HepG2 (cell line): Measurements from ENCODE around the gene ZBTB7B. TPM values are rescaled to one million over a fixed set of nuclear protein-coding genes. Genes with fewer than 3 reads are reported as not detected.
A peak's percentile ranks its signal among the peaks of the same experiment; 100 is the strongest.

ENCODE experiments used
- ATF7-NPFF ChIP-seq: sonication (generic); formaldehyde crosslinking; IDR thresholded peaks from 2 replicates; pipeline ENCODE4 v1.8.1; 2023; ENCODE audit warnings: mild to moderate bottlenecking, low read depth, missing genetic modification reagents, moderate library complexity
- CSRNP2 ChIP-seq: sonication (generic); formaldehyde crosslinking; conservative IDR thresholded peaks from 2 replicates; pipeline ENCODE4 v1.8.0; 2022; ENCODE audit warnings: low read depth, missing genetic modification reagents
- ELF1 ChIP-seq: sonication (generic); formaldehyde crosslinking; IDR thresholded peaks from 2 replicates; pipeline ENCODE4 v1.4.0; 2020; ENCODE audit warnings: missing genetic modification reagents
- GFI1 ChIP-seq: sonication (generic); formaldehyde crosslinking; IDR thresholded peaks from 2 replicates; pipeline ENCODE4 v1.5.0; 2020; ENCODE audit warnings: missing genetic modification reagents, mild to moderate bottlenecking, borderline replicate concordance
- MAFG ChIP-seq: sonication (generic); formaldehyde crosslinking; IDR thresholded peaks from 2 replicates; pipeline ENCODE4 v1.5.1; 2020; ENCODE audit warnings: mild to moderate bottlenecking, missing genetic modification reagents
- MEIS1 ChIP-seq: sonication (generic); formaldehyde crosslinking; IDR thresholded peaks from 2 replicates; pipeline ENCODE4 v1.9.0; 2021; ENCODE audit warnings: mild to moderate bottlenecking, missing genetic modification reagents, moderate library complexity, borderline replicate concordance
- MIER3 ChIP-seq: IDR thresholded peaks from 2 replicates; pipeline ENCODE4 v1.6.1; 2016; ENCODE audit warnings: missing compliant biosample characterization, borderline replicate concordance
- MTA3 ChIP-seq: sonication (generic); formaldehyde crosslinking; IDR thresholded peaks from 2 replicates; pipeline ENCODE4 v1.4.0; 2020; ENCODE audit warnings: missing genetic modification reagents
- NFKB2 ChIP-seq: sonication (generic); formaldehyde crosslinking; IDR thresholded peaks from 2 replicates; pipeline ENCODE4 v1.4.0; 2020; ENCODE audit warnings: missing genetic modification reagents, borderline replicate concordance
- PTBP1 ChIP-seq: fragments of 200-400 bp; formaldehyde crosslinking; IDR thresholded peaks from 2 replicates; pipeline ENCODE4 v1.6.1; 2018; ENCODE audit warnings: low read length, low read depth; ENCODE audit not compliant: poor library complexity, severe bottlenecking
- SRSF4 ChIP-seq: fragments of 200-400 bp; formaldehyde crosslinking; IDR thresholded peaks from one replicate; pipeline ENCODE4 v1.6.1; 2018; ENCODE audit warnings: mild to moderate bottlenecking, low read depth, low read length, moderate library complexity; ENCODE audit not compliant: poor library complexity, severe bottlenecking
- STAG1 ChIP-seq: sonication (generic); formaldehyde crosslinking; IDR thresholded peaks from 2 replicates; pipeline ENCODE4 v1.4.0; 2020; ENCODE audit warnings: missing genetic modification reagents
- ZNF205 ChIP-seq: IDR thresholded peaks from 2 replicates; pipeline ENCODE4 v1.6.1; 2018; ENCODE audit warnings: missing biosample characterization, missing genetic modification reagents
- ZNF251 ChIP-seq: sonication (generic); formaldehyde crosslinking; IDR thresholded peaks from 2 replicates; pipeline ENCODE4 v1.9.0; 2021; ENCODE audit warnings: mild to moderate bottlenecking, missing genetic modification reagents
- ZNF317 ChIP-seq: sonication (generic); formaldehyde crosslinking; IDR thresholded peaks from 2 replicates; pipeline ENCODE4 v1.5.0; 2020; ENCODE audit warnings: mild to moderate bottlenecking, missing genetic modification reagents
- ZNF331 ChIP-seq: sonication (generic); formaldehyde crosslinking; IDR thresholded peaks from 2 replicates; pipeline ENCODE4 v1.4.0; 2020; ENCODE audit warnings: missing genetic modification reagents
- ZNF343 ChIP-seq: sonication (generic); formaldehyde crosslinking; IDR thresholded peaks from 2 replicates; pipeline ENCODE4 v1.4.0; 2020; ENCODE audit warnings: mild to moderate bottlenecking, missing genetic modification reagents
- ZNF501 ChIP-seq: sonication (generic); formaldehyde crosslinking; IDR thresholded peaks from 2 replicates; pipeline ENCODE4 v1.5.1; 2020; ENCODE audit warnings: mild to moderate bottlenecking, moderate library complexity, missing genetic modification reagents
- ZNF546 ChIP-seq: sonication (generic); formaldehyde crosslinking; conservative IDR thresholded peaks from 2 replicates; pipeline ENCODE4 v1.8.1; 2023; ENCODE audit warnings: mild to moderate bottlenecking, missing genetic modification reagents
- ZNF746 ChIP-seq: sonication (generic); formaldehyde crosslinking; IDR thresholded peaks from 2 replicates; pipeline ENCODE4 v1.8.0; 2022; ENCODE audit warnings: mild to moderate bottlenecking, missing genetic modification reagents
- ZNF780A ChIP-seq: sonication (generic); formaldehyde crosslinking; IDR thresholded peaks from 2 replicates; pipeline ENCODE4 v1.8.0; 2022; ENCODE audit warnings: mild to moderate bottlenecking, missing genetic modification reagents, moderate library complexity
- ZNF792 ChIP-seq: IDR thresholded peaks from 2 replicates; pipeline ENCODE4 v1.6.1; 2016
- ZSCAN31 ChIP-seq: sonication (generic); formaldehyde crosslinking; IDR thresholded peaks from 2 replicates; pipeline ENCODE4 v1.5.0; 2020; ENCODE audit warnings: low read depth, mild to moderate bottlenecking, missing genetic modification reagents
- polyA plus RNA-seq, 8 experiments: library from polyadenylated mRNA; depleted of rRNA in 3 of 8; stranded (reverse) in 7 of 8; unstranded in 1 of 8; fragments of >200 nt; fragmentation: Illumina TruSeq in 4 of 8; extraction: Trizol in 4 of 8; gene quantifications; 2 replicates each; pipeline versions ENCODE4 v1.2.1 to v1.2.3, GENCODE V29; 2011 to 2016; ENCODE audit warnings: low read depth in 4 of 8, missing spikeins in 1 of 8, mixed read lengths in 1 of 8; ENCODE audit not compliant: insufficient read depth in 1 of 8
- total RNA-seq, 5 experiments: library from RNA; depleted of rRNA; stranded (reverse); fragments of >200 nt; fragmentation: Illumina TruSeq; extraction: Trizol; gene quantifications; 2 replicates each; pipeline ENCODE4 v1.2.3, GENCODE V29; 2016; ENCODE audit warnings: low read depth in 1 of 5
- TF ChIP-seq, protein P1 (sequence below): sonication (generic); formaldehyde crosslinking; IDR thresholded peaks from 2 replicates; pipeline ENCODE4 v1.4.0; 2020; ENCODE audit warnings: mild to moderate bottlenecking, missing genetic modification reagents
- TF ChIP-seq, protein P2 (sequence below): sonication (generic); formaldehyde crosslinking; IDR thresholded peaks from 2 replicates; pipeline ENCODE4 v1.4.0; 2020; ENCODE audit warnings: missing genetic modification reagents

Gene ZBTB7B
- total and polyA plus RNA-seq, 2 of the 13 experiments (the other 11 are each of a cell fraction or from before 2014, with no cell fraction given) = 15.5 to 17.5 TPM

DNA sequence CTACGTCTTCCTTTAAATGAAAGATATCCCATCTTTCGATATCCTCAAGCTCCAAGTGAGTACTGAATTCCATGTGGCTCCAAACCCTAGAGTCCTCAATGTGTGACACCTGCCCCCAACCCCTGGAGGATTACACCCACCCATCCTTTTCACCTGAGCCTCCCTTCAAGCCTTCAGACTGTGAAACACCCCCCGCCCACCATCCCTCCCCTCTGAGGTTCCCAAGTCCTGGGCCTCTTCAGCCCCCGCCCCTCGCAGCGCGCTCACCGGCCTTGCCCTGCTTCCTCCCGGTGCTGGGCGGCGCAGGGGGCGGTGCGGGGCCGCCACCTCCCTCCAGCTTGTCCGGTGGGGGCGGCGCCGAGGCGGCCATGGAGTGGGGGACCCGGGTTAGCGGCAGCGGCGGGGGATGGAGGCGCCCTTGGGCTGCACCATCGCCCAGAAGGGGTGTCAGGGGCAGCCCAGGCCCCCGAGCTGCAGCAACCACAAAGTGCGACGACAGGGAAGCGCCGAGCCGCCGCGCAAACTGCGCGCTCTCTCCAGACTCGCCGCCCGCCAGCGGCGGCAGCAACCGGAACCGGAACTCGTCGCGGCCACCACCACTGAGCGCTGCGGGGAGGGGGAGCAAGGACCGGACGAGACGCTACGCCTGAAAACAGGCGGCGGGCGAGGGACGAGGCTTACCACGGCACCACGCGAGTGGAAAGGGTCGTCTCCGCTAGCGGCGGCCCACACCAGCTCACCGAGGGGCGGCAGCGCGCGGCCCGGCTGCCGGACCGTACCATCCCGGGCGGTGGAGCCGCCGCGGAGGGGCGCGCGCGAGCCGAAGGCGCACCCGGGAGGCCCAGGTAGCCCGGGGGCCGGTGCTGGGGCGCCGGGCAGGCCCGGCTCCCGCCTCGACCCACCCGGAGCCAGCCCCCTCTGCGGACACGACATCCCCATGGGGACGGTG is 41.1 kb upstream of the ZBTB7B start, which contains the start of gene PYGO2 (continued):
- TF ChIP-seq, protein P1, sequence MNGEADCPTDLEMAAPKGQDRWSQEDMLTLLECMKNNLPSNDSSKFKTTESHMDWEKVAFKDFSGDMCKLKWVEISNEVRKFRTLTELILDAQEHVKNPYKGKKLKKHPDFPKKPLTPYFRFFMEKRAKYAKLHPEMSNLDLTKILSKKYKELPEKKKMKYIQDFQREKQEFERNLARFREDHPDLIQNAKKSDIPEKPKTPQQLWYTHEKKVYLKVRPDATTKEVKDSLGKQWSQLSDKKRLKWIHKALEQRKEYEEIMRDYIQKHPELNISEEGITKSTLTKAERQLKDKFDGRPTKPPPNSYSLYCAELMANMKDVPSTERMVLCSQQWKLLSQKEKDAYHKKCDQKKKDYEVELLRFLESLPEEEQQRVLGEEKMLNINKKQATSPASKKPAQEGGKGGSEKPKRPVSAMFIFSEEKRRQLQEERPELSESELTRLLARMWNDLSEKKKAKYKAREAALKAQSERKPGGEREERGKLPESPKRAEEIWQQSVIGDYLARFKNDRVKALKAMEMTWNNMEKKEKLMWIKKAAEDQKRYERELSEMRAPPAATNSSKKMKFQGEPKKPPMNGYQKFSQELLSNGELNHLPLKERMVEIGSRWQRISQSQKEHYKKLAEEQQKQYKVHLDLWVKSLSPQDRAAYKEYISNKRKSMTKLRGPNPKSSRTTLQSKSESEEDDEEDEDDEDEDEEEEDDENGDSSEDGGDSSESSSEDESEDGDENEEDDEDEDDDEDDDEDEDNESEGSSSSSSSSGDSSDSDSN = peak; percentile 84
- TF ChIP-seq MIER3 = 0 out of 2 replicates have a peak, but pooled peaks have one; percentile 34
- peak; percentile 81 for TF ChIP-seq ZNF546 (CRISPR knock-in tag)
- TF ChIP-seq CSRNP2 (CRISPR knock-in tag) = 0 out of 2 replicates have a peak, but pooled peaks have one; percentile 23
- TF ChIP-seq ELF1 (CRISPR knock-in tag) = peak; percentile 66
- TF ChIP-seq MTA3 = no peak
- peak; percentile 83; the same call in 1 of the 2 replicates for TF ChIP-seq ZNF343
- TF ChIP-seq ZNF780A = no peak
- no peak for TF ChIP-seq PTBP1
- 0 out of 2 replicates have a peak, but pooled peaks have one; percentile 56 for TF ChIP-seq ZNF205 (CRISPR knock-in tag)
- TF ChIP-seq ZNF501 = peak; percentile 57; the same call in 1 of the 2 replicates
- TF ChIP-seq NFKB2 = peak; percentile 25; the same call in 1 of the 2 replicates
- peak; percentile 46 for TF ChIP-seq ZNF331 (CRISPR knock-in tag)
- TF ChIP-seq MAFG (CRISPR knock-in tag) = no peak
- no peak for TF ChIP-seq ATF7-NPFF (CRISPR knock-in tag)
- TF ChIP-seq, protein P2, sequence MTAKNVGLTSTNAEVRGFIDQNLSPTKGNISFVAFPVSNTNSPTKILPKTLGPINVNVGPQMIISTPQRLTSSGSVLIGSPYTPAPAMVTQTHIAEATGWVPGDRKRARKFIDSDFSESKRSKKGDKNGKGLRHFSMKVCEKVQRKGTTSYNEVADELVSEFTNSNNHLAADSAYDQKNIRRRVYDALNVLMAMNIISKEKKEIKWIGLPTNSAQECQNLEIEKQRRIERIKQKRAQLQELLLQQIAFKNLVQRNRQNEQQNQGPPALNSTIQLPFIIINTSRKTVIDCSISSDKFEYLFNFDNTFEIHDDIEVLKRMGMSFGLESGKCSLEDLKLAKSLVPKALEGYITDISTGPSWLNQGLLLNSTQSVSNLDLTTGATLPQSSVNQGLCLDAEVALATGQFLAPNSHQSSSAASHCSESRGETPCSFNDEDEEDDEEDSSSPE (CRISPR knock-in tag) = peak; percentile 64; the same call in 1 of the 2 replicates
- TF ChIP-seq ZNF317 (CRISPR knock-in tag) = no peak
- peak; percentile 74; the same call in 1 of the 2 replicates for TF ChIP-seq ZNF746 (CRISPR knock-in tag)
- TF ChIP-seq SRSF4 = peak; percentile 65
- TF ChIP-seq ZNF792 (CRISPR knock-in tag) = no peak
- TF ChIP-seq MEIS1 = no peak; the same call in 1 of the 2 replicates
- TF ChIP-seq ZSCAN31 (CRISPR knock-in tag) = peak; percentile 93
- TF ChIP-seq GFI1 (CRISPR knock-in tag) = peak; percentile 59; the same call in 1 of the 2 replicates
- TF ChIP-seq ZNF251 (CRISPR knock-in tag) = no peak; the same call in 1 of the 2 replicates
- TF ChIP-seq STAG1 (CRISPR knock-in tag) = no peak; the same call in 1 of the 2 replicates
